Spleen (tissue), 11 donors: ENCODE data around the gene SPEM1. TPM values are rescaled to one million over a fixed set of nuclear protein-coding genes. Genes with fewer than 3 reads are reported as not detected.

Experiments used
- DNase-seq: peaks from one replicate; pipeline ENCODE4 v3.0.0-alpha.2; 2020
- H3K27ac ChIP-seq, 8 donors: fragments of 200-600 bp; sonication (generic) in 7 of 8; 1 replicate in 4 of 8; 2 replicates in 4 of 8; pipeline versions ENCODE4 v1.5.0 to v1.8.0; 2016 to 2021; ENCODE audit warnings: inconsistent platforms in 4 of 8, mild to moderate bottlenecking in 4 of 8, moderate library complexity in 1 of 8
- H3K27me3 ChIP-seq, 7 donors: fragments of 200-600 bp; sonication (generic) in 6 of 7; replicated peaks in 1 of 7; 1 replicate in 4 of 7; 2 replicates in 3 of 7; pipeline versions ENCODE4 v1.5.0 to v1.8.0; 2016 to 2021; ENCODE audit warnings: inconsistent platforms in 3 of 7, mild to moderate bottlenecking in 1 of 7
- H3K36me3 ChIP-seq, 6 donors: fragments of 200-600 bp; sonication (generic) in 5 of 6; 1 replicate in 4 of 6; 2 replicates in 2 of 6; pipeline versions ENCODE4 v1.5.0 to v1.8.0; 2016 to 2021; ENCODE audit warnings: inconsistent platforms in 2 of 6
- H3K4me1 ChIP-seq, 6 donors: fragments of 200-600 bp; sonication (generic) in 5 of 6; 1 replicate in 3 of 6; 2 replicates in 3 of 6; pipeline versions ENCODE4 v1.5.0 to v1.8.0; 2016 to 2021; ENCODE audit warnings: inconsistent platforms in 3 of 6
- H3K4me3 ChIP-seq, 8 donors: fragments of 200-600 bp; sonication (generic) in 7 of 8; 1 replicate in 4 of 8; 2 replicates in 4 of 8; pipeline versions ENCODE4 v1.5.0 to v1.8.0; 2016 to 2021; ENCODE audit warnings: inconsistent platforms in 4 of 8, mild to moderate bottlenecking in 4 of 8, moderate library complexity in 2 of 8
- H3K9me3 ChIP-seq, 8 donors: fragments of 200-600 bp; sonication (generic) in 7 of 8; 1 replicate in 4 of 8; 2 replicates in 4 of 8; pipeline versions ENCODE4 v1.5.0 to v1.8.0; 2016 to 2021; ENCODE audit warnings: inconsistent platforms in 4 of 8
- CTCF ChIP-seq, 11 experiments: fragments of 200-600 bp in 7 of 11; fragments of 450-650 bp in 4 of 11; sonication (generic) in 4 of 11; IDR thresholded peaks in 8 of 11; conservative IDR thresholded peaks in 3 of 11; 1 replicate in 7 of 11; 2 replicates in 4 of 11; pipeline versions ENCODE4 v1.4.0 to v1.8.0; 2016 to 2021; ENCODE audit warnings: antibody characterized with exemption in 11 of 11, inconsistent platforms in 4 of 11, mild to moderate bottlenecking in 1 of 11
- POLR2A ChIP-seq, 3 donors: fragments of 450-650 bp; IDR thresholded peaks; one replicate each; pipeline ENCODE4 v1.5.1; 2017; ENCODE audit warnings: antibody characterized with exemption in 3 of 3, mild to moderate bottlenecking in 1 of 3
- POLR2AphosphoS5 ChIP-seq, 3 donors: sonication (generic); formaldehyde crosslinking; IDR thresholded peaks; one replicate each; pipeline ENCODE4 v1.5.1; 2017; ENCODE audit warnings: antibody characterized with exemption in 3 of 3
- WGBS, 5 donors: extraction: QIAGEN DNeasy Blood & Tissue Kit in 3 of 5; methylation state at CpG; one replicate each; pipeline versions ENCODE4 v1.1.5 to v1.1.7; 2013 to 2018; 5-methylcytosine and 5-hydroxymethylcytosine counted together
- intact Hi-C: fragments of 100-400 bp; cut with DNase I; formaldehyde crosslinking; loops from one replicate; pipeline ENCODE4 v1.15.0; 2023; ENCODE audit warnings: low total_unique reads
- polyA plus RNA-seq, 3 donors: library from polyadenylated mRNA; stranded (reverse); fragments of 200-250 nt; gene quantifications; one replicate each; pipeline ENCODE4 v1.2.1, GENCODE V29; 2013
- total RNA-seq, 7 donors: library from RNA; depleted of rRNA in 3 of 7; stranded (reverse); fragments of >200 nt in 3 of 7; fragmentation: NEBNext Ultra II Directional in 4 of 7; extraction: Animal tissue kit (Norgen Biotek cat#: 25700) in 4 of 7; gene quantifications; one replicate each; pipeline versions ENCODE4 v1.1.0 to v1.2.1, GENCODE V29; 2016 to 2021
- donor health status: healthy with polysubstance abuse.
- donor health status: DM: no; HTN: no; CAD: no; lungs with moderate emphysema.
- donor health status: DM: no; HTN: no; CAD: no.
- donor health status: Bipolar disorder and iron deficiency.
- donor health status: healthy.
- donor health status: DM: no; HTN: no; CAD: no.
- donor health status: DM: yes; HTN: yes; CAD: no.

Gene SPEM1
- total and polyA plus RNA-seq, 10 donors, result not detected

GRCh38 chr17:7442142-7442541 lies 22.0 kb downstream of the SPEM1 start:
- no peaks in the 10 kb centered on the region for H3K36me3 ChIP-seq
- intact Hi-C loops, result no loop called here
- no peak overlapping the region for H3K27ac ChIP-seq
- 91 to 100% (median 93%) methylated on average over 1 to 2 of the region's 2 CpGs for WGBS, 5 donors
- no peaks in the 10 kb centered on the region for H3K9me3 ChIP-seq
- H3K4me1 ChIP-seq, result peaks cover 26 to 71% (median 59%) of the 10 kb centered on the region in 6 donors
- H3K27me3 ChIP-seq, result peaks cover 0 to 87% (median 49%) of the 10 kb centered on the region in 7 donors
- DNase-seq, result no peak
- no peak for TF ChIP-seq POLR2A (IDR thresholded peaks at IDR 0.05)
- no peak for TF ChIP-seq POLR2AphosphoS5 (IDR thresholded peaks at IDR 0.05)
- no peak for TF ChIP-seq CTCF (IDR thresholded peaks at IDR 0.05 in 8 of 11, conservative IDR thresholded peaks at IDR 0.05 in 3 of 11)
- no peak overlapping the region for H3K4me3 ChIP-seq

GRCh38 chr17:7443499-7444485 lies 23.7 kb downstream of the SPEM1 start:
- Histone ChIP-seq H3K9me3 (no peaks in the 10 kb centered on the region), H3K27me3 (peaks cover 0 to 84% (median 46%) of the 10 kb centered on the region in 7 donors), H3K27ac (no peak overlapping the region), H3K36me3 (no peaks in the 10 kb centered on the region), H3K4me1 (peaks cover 21 to 56% (median 43%) of the 10 kb centered on the region in 6 donors), H3K4me3 (no peak overlapping the region)
- no peak for DNase-seq
- intact Hi-C loops, result no loop called here
- 75 to 90% (median 86%) methylated on average over 7 of the region's 7 CpGs for WGBS, 5 donors
- TF ChIP-seq POLR2A (IDR thresholded peaks at IDR 0.05) (no peak), POLR2AphosphoS5 (IDR thresholded peaks at IDR 0.05) (no peak), CTCF (IDR thresholded peaks at IDR 0.05 in 8 of 11, conservative IDR thresholded peaks at IDR 0.05 in 3 of 11) (no peak)

GRCh38 chr17:7444682-7445618 lies 24.8 kb downstream of the SPEM1 start, which contains the start of gene CHRNB1:
Gene CHRNB1 (plus strand): TSS chr17:7445061. CDS start chr17:7445128, 67 bp downstream.
- Histone ChIP-seq H3K4me1 (peaks cover 12 to 45% (median 32%) of the 10 kb centered on the region in 6 donors), H3K27ac (peak within 1 kb of the TSS in 5 of 8 donors; percentile 23 to 58 (median 37)), H3K27me3 (peaks cover 0 to 72% (median 35%) of the 10 kb centered on the region in 7 donors), H3K36me3 (no peaks in the 10 kb centered on the region), H3K4me3 (peak within 1 kb of the TSS; percentile 8 to 67 (median 38)), H3K9me3 (no peaks in the 10 kb centered on the region)
- peak; percentile 92 for DNase-seq
- intact Hi-C loops, result no loop called here
- TF ChIP-seq POLR2AphosphoS5 (IDR thresholded peaks at IDR 0.05) (peak; percentile 40 to 79 (median 75)), POLR2A (IDR thresholded peaks at IDR 0.05) (no peak), CTCF (IDR thresholded peaks at IDR 0.05 in 8 of 11, conservative IDR thresholded peaks at IDR 0.05 in 3 of 11) (peak in 1 of 11 experiments; percentile 21)
- WGBS, 5 donors, result 2 to 5% (median 4%) methylated on average over 15 to 51 of the region's 51 CpGs
